B cell (primary cell): ENCODE results near the gene IPO8. TPM values are rescaled to one million over a fixed set of nuclear protein-coding genes. Genes with fewer than 3 reads are reported as not detected.

Source experiments
- ATAC-seq: fragments of 200-7000 bp; cut with Tn5 transposase; one replicate; pipeline ENCODE4 v1.10.0; 2021; ENCODE audit warnings: low read depth, mild to moderate bottlenecking, moderate number of reproducible peaks, moderate library complexity
- CTCF ChIA-PET: fragments of 350-600 bp; sonication (Branson Sonifier 250); formaldehyde crosslinking; loops from one replicate; lab custom pipeline; 2021; ENCODE audit warnings: antibody characterized with exemption, inconsistent platforms; lab: Charles Lee
- POLR2A ChIA-PET: fragments of 350-600 bp; sonication (Branson Sonifier 250); formaldehyde crosslinking; loops from one replicate; lab custom pipeline; 2021; ENCODE audit warnings: antibody characterized with exemption; lab: Charles Lee
- DNase-seq: peaks from one replicate; pipeline ENCODE4 v3.0.0; 2013
- H2AFZ ChIP-seq: 2 replicates; pipeline ENCODE4 v1.6.1; 2012; ENCODE audit warnings: mild to moderate bottlenecking, low read depth, low read length; ENCODE audit not compliant: insufficient read depth, poor library complexity, severe bottlenecking
- H3K27ac ChIP-seq, 2 donors: 1 replicate in 1 of 2; 2 replicates in 1 of 2; pipeline ENCODE4 v1.5.1; 2012 to 2013; ENCODE audit warnings: low read length in 2 of 2, mild to moderate bottlenecking in 2 of 2, moderate library complexity in 1 of 2
- H3K27me3 ChIP-seq, 4 experiments: fragments of 200-600 bp in 1 of 4; sonication (generic) in 1 of 4; replicated peaks in 1 of 4; 1 replicate in 2 of 4; 2 replicates in 2 of 4; pipeline versions ENCODE4 v1.6.1 to v1.7.0; 2013 to 2016; ENCODE audit warnings: low read length in 3 of 4, mild to moderate bottlenecking in 2 of 4, mixed read lengths in 1 of 4, moderate library complexity in 1 of 4; ENCODE audit not compliant: insufficient read depth in 4 of 4, control insufficient read depth in 3 of 4; ENCODE audit errors: control extremely low read depth in 1 of 4
- H3K36me3 ChIP-seq, 2 experiments: replicated peaks in 1 of 2; 1 replicate in 1 of 2; 2 replicates in 1 of 2; pipeline versions ENCODE4 v1.6.1 to v1.7.1; 2013; ENCODE audit warnings: low read length in 1 of 2; ENCODE audit not compliant: insufficient read depth in 2 of 2, control insufficient read depth in 1 of 2; ENCODE audit errors: control extremely low read depth in 1 of 2, extremely low read depth in 1 of 2
- H3K4me1 ChIP-seq, 2 donors: fragments of 200-600 bp in 1 of 2; sonication (generic) in 1 of 2; 1 replicate in 1 of 2; 2 replicates in 1 of 2; pipeline versions ENCODE4 v1.5.1 to v1.6.1; 2013 to 2017; ENCODE audit warnings: low read length in 2 of 2; ENCODE audit not compliant: control insufficient read depth in 2 of 2, insufficient read depth in 2 of 2
- H3K4me2 ChIP-seq: replicated peaks from 2 replicates; pipeline ENCODE3; 2012; ENCODE audit warnings: mild to moderate bottlenecking, low read depth, low read length; ENCODE audit not compliant: poor library complexity, severe bottlenecking
- H3K4me3 ChIP-seq, 5 experiments: fragments of 200-600 bp in 1 of 5; sonication (generic) in 1 of 5; 1 replicate in 3 of 5; 2 replicates in 2 of 5; pipeline versions ENCODE4 v1.5.1 to v1.7.0; 2011 to 2016; ENCODE audit warnings: low read length in 4 of 5, mild to moderate bottlenecking in 4 of 5, low read depth in 2 of 5, control low read depth in 1 of 5, moderate library complexity in 1 of 5; ENCODE audit not compliant: insufficient read depth in 1 of 5; ENCODE audit errors: control extremely low read depth in 1 of 5, extremely low read depth in 1 of 5
- H3K79me2 ChIP-seq: fragments of 200-600 bp; sonication (generic); one replicate; pipeline ENCODE4 v1.6.0; 2016; ENCODE audit warnings: low read length; ENCODE audit not compliant: control insufficient read depth, insufficient read depth
- H3K9ac ChIP-seq: fragments of 200-600 bp; sonication (generic); 2 replicates; pipeline ENCODE4 v1.6.1; 2017; ENCODE audit warnings: mild to moderate bottlenecking, low read length, moderate library complexity
- H3K9me3 ChIP-seq, 3 donors: one replicate each; pipeline versions ENCODE4 v1.6.1 to v1.7.1; 2013; ENCODE audit warnings: low read length in 2 of 3; ENCODE audit not compliant: control insufficient read depth in 2 of 3, insufficient read depth in 1 of 3; ENCODE audit errors: control extremely low read depth in 1 of 3
- H4K20me1 ChIP-seq: 2 replicates; pipeline ENCODE4 v1.6.0; 2012; ENCODE audit warnings: mild to moderate bottlenecking, low read length; ENCODE audit not compliant: insufficient read depth, control insufficient read depth, poor library complexity, severe bottlenecking
- H3K27ac Mint-ChIP-seq: one replicate; pipeline ENCODE4 v1.8.0; 2021; ENCODE audit warnings: mixed read lengths
- H3K27me3 Mint-ChIP-seq: one replicate; pipeline ENCODE4 v1.8.0; 2021; ENCODE audit warnings: mixed read lengths
- H3K4me1 Mint-ChIP-seq: one replicate; pipeline ENCODE4 v1.8.0; 2021; ENCODE audit warnings: mixed read lengths
- H3K4me3 Mint-ChIP-seq: one replicate; pipeline ENCODE4 v1.8.0; 2021; ENCODE audit warnings: mixed read lengths
- H3K9me3 Mint-ChIP-seq: one replicate; pipeline ENCODE4 v1.8.0; 2022; ENCODE audit warnings: mixed read lengths; ENCODE audit not compliant: insufficient read depth
- CTCF ChIP-seq: fragments of 200-600 bp; IDR thresholded peaks from one replicate; pipeline ENCODE4 v1.8.0; 2022; ENCODE audit warnings: antibody characterized with exemption, mild to moderate bottlenecking
- EZH2 ChIP-seq: IDR thresholded peaks from 2 replicates; pipeline ENCODE4 v1.6.1; 2012; ENCODE audit warnings: borderline replicate concordance, low read depth, mild to moderate bottlenecking, moderate library complexity, low read length; ENCODE audit not compliant: insufficient read depth, poor library complexity, severe bottlenecking
- WGBS: methylation state at CpG from one replicate; pipeline ENCODE4 v1.1.5; 2013; ENCODE audit warnings: missing lambda C conversion rate; ENCODE audit not compliant: insufficient coverage; 5-methylcytosine and 5-hydroxymethylcytosine counted together
- intact Hi-C: fragments of 100-400 bp; cut with micrococcal nuclease; formaldehyde crosslinking; loops from one replicate; pipeline ENCODE4 v1.10.0; 2022
- polyA plus RNA-seq: library from polyadenylated mRNA; depleted of rRNA; stranded (reverse); fragments of >200 nt; gene quantifications from 2 replicates; pipeline ENCODE4 v1.2.3, GENCODE V29; 2012
- total RNA-seq, 2 donors: library from RNA; stranded (reverse); fragments of 120-200 nt in 1 of 2; gene quantifications; 1 replicate in 1 of 2; 2 replicates in 1 of 2; pipeline versions ENCODE4 v1.2.3 to v1.2.4, GENCODE V29; 2013 to 2022

Gene IPO8
- total and polyA plus RNA-seq, 2 donors (not counting 1 experiment from before 2014, with no cell fraction given), result 7.5 to 58.1 TPM

GRCh38 chr12:30617346-30618016 lies 78.2 kb downstream of the IPO8 start:
- Mint-ChIP-seq H3K9me3 (no peaks in the 10 kb centered on the region), H3K4me1 (no peaks in the 10 kb centered on the region), H3K4me3 (no peak overlapping the region), H3K27ac (no peak overlapping the region), H3K27me3 (no peaks in the 10 kb centered on the region)
- POLR2A ChIA-PET, result no interaction called here
- Histone ChIP-seq H3K27ac (no peak overlapping the region), H3K4me2 (no peak overlapping the region), H3K4me1 (no peaks in the 10 kb centered on the region), H3K27me3 (peaks cover 0 to 4% (median 0%) of the 10 kb centered on the region in 4 experiments), H4K20me1 (no peaks in the 10 kb centered on the region), H3K9me3 (no peaks in the 10 kb centered on the region), H3K9ac (no peak overlapping the region), H2AFZ (no peak overlapping the region), H3K4me3 (no peak overlapping the region), H3K79me2 (no peaks in the 10 kb centered on the region), H3K36me3 (no peaks in the 10 kb centered on the region)
- CTCF ChIA-PET, result no interaction called here
- TF ChIP-seq CTCF, result no peak
- no peak for TF ChIP-seq EZH2
- ATAC-seq (no peak), DNase-seq (no peak)
- intact Hi-C loops, result no loop called here
- WGBS, result 79% methylated on average over 2 of the region's 5 CpGs

- Histone ChIP-seq H3K36me3 (no peaks in the 10 kb centered on the region), H2AFZ (no peak overlapping the region), H3K27me3 (peaks cover 0 to 4% (median 0%) of the 10 kb centered on the region in 4 experiments), H3K4me2 (no peak overlapping the region), H3K9me3 (peaks cover 0 to 5% (median 4%) of the 10 kb centered on the region in 3 donors), H3K4me1 (no peaks in the 10 kb centered on the region), H3K9ac (no peak overlapping the region), H3K4me3 (no peak overlapping the region), H3K79me2 (no peaks in the 10 kb centered on the region), H3K27ac (no peak overlapping the region), H4K20me1 (no peaks in the 10 kb centered on the region)
- H3K9me3 Mint-ChIP-seq, result peaks cover 8% of the 10 kb centered on the region
- H3K27me3 Mint-ChIP-seq, result peaks cover 4% of the 10 kb centered on the region
- no peak for TF ChIP-seq EZH2
- TF ChIP-seq CTCF, result no peak
- no peaks in the 10 kb centered on the region for H3K4me1 Mint-ChIP-seq
- intact Hi-C loops, result no loop called here
- no peak overlapping the region for H3K4me3 Mint-ChIP-seq
- ATAC-seq (no peak), DNase-seq (no peak)
- ChIA-PET CTCF (interaction anchor here (0.5 kb wide), 1 partner anchor 64 kb away, joined by 3 read pairs; no protein-coding TSS in a partner anchor), POLR2A (no interaction called here)
- H3K27ac Mint-ChIP-seq, result no peak overlapping the region
These were observed 81.6 kb downstream of the IPO8 start for GRCh38 chr12:30614031-30614430.
